Pancreas (tissue), 10 donors: ENCODE results near the gene ALCAM. TPM values are rescaled to one million over a fixed set of nuclear protein-coding genes. Genes with fewer than 3 reads are reported as not detected.

ENCODE experiments used
- ATAC-seq, 4 donors: fragments of 200-7000 bp; cut with Tn5 transposase; one replicate each; pipeline versions ENCODE4 v1.8.0 to v1.9.1; 2020; ENCODE audit warnings: mild to moderate bottlenecking in 4 of 4, moderate library complexity in 4 of 4
- DNase-seq, 6 donors: peaks; one replicate each; pipeline ENCODE4 v3.0.0-alpha.2; 2020
- FAIRE-seq: peaks from 2 replicates; lab custom pipeline; 2012; peaks lifted over from hg19 to GRCh38; lab: Jason Lieb, UNC
- H3K27ac ChIP-seq, 4 donors: fragments of 200-600 bp; sonication (generic); 1 replicate in 3 of 4; 2 replicates in 1 of 4; pipeline versions ENCODE4 v1.5.0 to v1.8.0; 2020
- H3K27me3 ChIP-seq, 4 donors: fragments of 200-600 bp; one replicate each; pipeline ENCODE4 v1.8.0; 2021
- H3K36me3 ChIP-seq, 3 donors: fragments of 200-600 bp; sonication (generic) in 1 of 3; one replicate each; pipeline versions ENCODE4 v1.5.0 to v1.8.0; 2020 to 2021
- H3K4me1 ChIP-seq, 3 donors: fragments of 200-600 bp; one replicate each; pipeline ENCODE4 v1.8.0; 2021
- H3K4me3 ChIP-seq, 4 donors: fragments of 200-600 bp; sonication (generic) in 2 of 4; one replicate each; pipeline versions ENCODE4 v1.5.0 to v1.8.0; 2020 to 2021
- H3K9me3 ChIP-seq, 4 donors: fragments of 200-600 bp; one replicate each; pipeline ENCODE4 v1.8.0; 2021
- WGBS, 2 donors: extraction: QIAGEN DNeasy Blood & Tissue Kit; methylation state at CpG; one replicate each; pipeline ENCODE4 v1.1.7; 2013; 5-methylcytosine and 5-hydroxymethylcytosine counted together
- intact Hi-C, 3 donors: fragments of 100-400 bp; cut with DNase I; formaldehyde crosslinking; loops; one replicate each; pipeline versions ENCODE4 v1.11.1 to v1.14.2; 2022
- polyA plus RNA-seq, 2 donors: library from polyadenylated mRNA; stranded (reverse); fragments of 200-250 nt; gene quantifications; one replicate each; pipeline ENCODE4 v1.2.3, GENCODE V29; 2013
- total RNA-seq, 6 donors: library from RNA; stranded (reverse); fragmentation: NEBNext Ultra II Directional in 4 of 6; extraction: Animal tissue kit (Norgen Biotek cat#: 25700) in 4 of 6; gene quantifications; one replicate each; pipeline versions ENCODE4 v1.2.1 to v1.2.4, GENCODE V29; 2021 to 2023
- TF ChIP-seq, protein P1 (sequence below), 4 donors: fragments of 200-600 bp; sonication (generic) in 3 of 4; IDR thresholded peaks; one replicate each; pipeline versions ENCODE4 v1.5.0 to v1.8.0; 2021; ENCODE audit warnings: antibody characterized with exemption in 4 of 4
- donor health status: healthy with polysubstance abuse.
- donor health status: DM: no; HTN: no; CAD: no; lungs with moderate emphysema.
- donor health status: DM: no; HTN: no; CAD: no.
- donor health status: control.
- donor health status: control.
- donor health status: Bipolar disorder and iron deficiency.
- donor health status: DM: yes; HTN: yes; CAD: no.
- donor health status: DM: no; HTN: no; CAD: no.
- donor health status: DM: no; HTN: no; CAD: no.
- donor health status: DM: yes; HTN: yes; CAD: no.

The ALCAM gene
- total and polyA plus RNA-seq, 8 donors: 14.4 to 42.1 (median 27.6) TPM

DNA sequence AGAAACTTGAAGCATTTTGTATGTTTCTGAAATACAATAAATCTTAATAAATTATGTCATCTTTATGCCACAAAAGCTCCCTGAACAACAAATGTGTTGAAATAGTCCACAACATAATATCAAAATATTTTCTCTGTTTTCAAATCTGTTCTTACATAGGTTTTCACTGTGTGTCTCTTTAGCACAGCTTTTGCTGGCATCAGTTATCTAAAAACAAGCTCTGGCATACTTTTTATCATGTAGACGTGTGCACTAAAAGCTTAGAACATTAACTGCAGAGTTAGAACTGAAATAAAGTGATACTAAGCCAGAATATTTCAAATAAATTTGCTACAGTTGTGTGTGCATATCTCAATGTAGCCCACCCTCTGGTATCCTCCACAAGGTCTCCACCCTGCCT is 41.8 kb upstream of the ALCAM start:
- WGBS, 2 donors: 46 to 51% methylated on average over 1 of the region's 1 CpG
- Histone ChIP-seq H3K9me3 (no peaks in the 10 kb centered on the region), H3K4me3 (no peak overlapping the region), H3K27me3 (no peaks in the 10 kb centered on the region), H3K4me1 (no peaks in the 10 kb centered on the region), H3K36me3 (no peaks in the 10 kb centered on the region), H3K27ac (no peak overlapping the region)
- intact Hi-C loops: no loop called here
- FAIRE-seq (no peak), ATAC-seq (no peak), DNase-seq (no peak)
- TF ChIP-seq, protein P1, sequence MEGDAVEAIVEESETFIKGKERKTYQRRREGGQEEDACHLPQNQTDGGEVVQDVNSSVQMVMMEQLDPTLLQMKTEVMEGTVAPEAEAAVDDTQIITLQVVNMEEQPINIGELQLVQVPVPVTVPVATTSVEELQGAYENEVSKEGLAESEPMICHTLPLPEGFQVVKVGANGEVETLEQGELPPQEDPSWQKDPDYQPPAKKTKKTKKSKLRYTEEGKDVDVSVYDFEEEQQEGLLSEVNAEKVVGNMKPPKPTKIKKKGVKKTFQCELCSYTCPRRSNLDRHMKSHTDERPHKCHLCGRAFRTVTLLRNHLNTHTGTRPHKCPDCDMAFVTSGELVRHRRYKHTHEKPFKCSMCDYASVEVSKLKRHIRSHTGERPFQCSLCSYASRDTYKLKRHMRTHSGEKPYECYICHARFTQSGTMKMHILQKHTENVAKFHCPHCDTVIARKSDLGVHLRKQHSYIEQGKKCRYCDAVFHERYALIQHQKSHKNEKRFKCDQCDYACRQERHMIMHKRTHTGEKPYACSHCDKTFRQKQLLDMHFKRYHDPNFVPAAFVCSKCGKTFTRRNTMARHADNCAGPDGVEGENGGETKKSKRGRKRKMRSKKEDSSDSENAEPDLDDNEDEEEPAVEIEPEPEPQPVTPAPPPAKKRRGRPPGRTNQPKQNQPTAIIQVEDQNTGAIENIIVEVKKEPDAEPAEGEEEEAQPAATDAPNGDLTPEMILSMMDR (IDR thresholded peaks at IDR 0.05): no peak

DNA sequence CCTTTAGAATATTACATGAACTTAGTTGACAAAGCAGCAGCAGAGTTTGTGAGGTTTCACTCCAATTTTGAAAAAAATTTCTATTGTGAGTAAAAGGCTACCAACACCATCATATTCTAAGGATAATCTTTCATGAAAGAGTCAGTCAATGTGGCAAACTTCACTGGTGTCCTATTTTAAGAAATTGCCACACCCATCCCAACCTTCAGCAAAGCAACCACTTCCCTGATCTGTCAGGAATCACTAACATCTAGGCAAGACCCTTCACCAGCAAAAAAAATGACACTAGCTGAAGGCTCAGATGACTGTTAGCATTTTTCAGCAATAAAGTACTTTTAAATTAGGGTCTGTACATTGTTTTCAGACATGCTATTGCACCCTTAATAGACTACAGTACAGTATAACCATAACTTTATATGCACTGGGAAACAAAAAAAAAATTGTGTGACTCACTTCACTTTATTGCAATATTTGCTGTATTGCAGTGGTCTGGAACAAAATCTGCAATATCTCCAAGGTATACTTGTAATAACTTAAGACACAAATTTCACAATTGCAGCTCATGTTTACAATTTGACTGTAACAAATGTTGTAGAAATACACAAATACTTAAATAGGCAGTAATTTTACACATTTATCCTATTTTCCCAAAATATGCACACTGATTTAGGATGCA is 38.9 kb upstream of the ALCAM start:
- FAIRE-seq: no peak
- Histone ChIP-seq H3K27me3 (no peaks in the 10 kb centered on the region), H3K36me3 (no peaks in the 10 kb centered on the region), H3K4me3 (no peak overlapping the region), H3K4me1 (no peaks in the 10 kb centered on the region), H3K9me3 (no peaks in the 10 kb centered on the region), H3K27ac (no peak overlapping the region)
- no peak for ATAC-seq
- DNase-seq: no peak
- intact Hi-C loops: no loop called here
- TF ChIP-seq, protein P1 (IDR thresholded peaks at IDR 0.05): no peak

DNA sequence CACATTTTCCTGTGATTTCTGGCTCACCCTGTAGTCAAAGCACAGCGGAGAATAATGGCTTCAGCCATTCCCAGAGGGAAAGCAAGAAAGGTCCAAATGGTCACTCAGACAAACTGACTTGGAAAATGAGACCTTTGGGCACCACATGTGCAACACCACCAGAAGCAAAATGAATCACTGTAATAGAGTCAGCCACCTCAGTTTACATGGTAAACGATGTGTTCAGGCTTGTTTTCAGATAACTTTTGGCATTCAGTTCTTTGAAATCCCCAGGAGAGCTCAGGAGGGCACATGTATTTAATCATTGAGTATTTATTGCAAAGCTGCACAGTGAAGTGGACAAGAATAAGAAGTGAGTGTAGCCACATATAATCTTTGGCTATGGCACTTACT is 38.4 kb upstream of the ALCAM start:
- no peak for ATAC-seq
- DNase-seq: no peak
- intact Hi-C loops: no loop called here
- Histone ChIP-seq H3K4me1 (no peaks in the 10 kb centered on the region), H3K27ac (no peak overlapping the region), H3K27me3 (no peaks in the 10 kb centered on the region), H3K36me3 (no peaks in the 10 kb centered on the region), H3K4me3 (no peak overlapping the region), H3K9me3 (no peaks in the 10 kb centered on the region)
- no peak for FAIRE-seq
- 66 to 69% methylated on average over 2 of the region's 2 CpGs for WGBS, 2 donors
- TF ChIP-seq, protein P1 (IDR thresholded peaks at IDR 0.05): no peak

DNA sequence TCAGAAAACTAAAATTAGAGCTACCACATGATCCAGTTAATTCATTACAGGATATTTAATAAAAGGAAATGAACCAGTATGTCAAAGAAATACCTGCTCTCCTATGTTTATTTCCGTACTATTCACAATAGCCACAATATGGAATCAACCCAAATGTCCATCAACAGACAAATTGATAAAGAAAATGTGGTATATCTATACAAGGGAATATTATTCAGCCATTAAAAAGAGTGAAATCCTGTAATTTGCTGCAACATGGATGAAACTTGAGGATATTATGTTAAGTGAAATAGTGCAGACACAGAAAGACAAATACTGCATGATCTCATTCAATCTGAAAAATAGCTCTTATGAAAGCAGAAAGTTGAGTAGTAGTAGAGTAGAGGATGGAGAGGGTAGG is 33.7 kb upstream of the ALCAM start:
- H3K27ac ChIP-seq: no peak overlapping the region
- no peaks in the 10 kb centered on the region for H3K4me1 ChIP-seq
- ATAC-seq: no peak
- H3K4me3 ChIP-seq: no peak overlapping the region
- no peaks in the 10 kb centered on the region for H3K36me3 ChIP-seq
- no peak for DNase-seq
- TF ChIP-seq, protein P1 (IDR thresholded peaks at IDR 0.05): no peak
- no peaks in the 10 kb centered on the region for H3K9me3 ChIP-seq
- WGBS, 2 donors: 67 to 86% methylated on average over 1 of the region's 1 CpG
- H3K27me3 ChIP-seq: no peaks in the 10 kb centered on the region
- no peak for FAIRE-seq
- intact Hi-C loops: no loop called here

DNA sequence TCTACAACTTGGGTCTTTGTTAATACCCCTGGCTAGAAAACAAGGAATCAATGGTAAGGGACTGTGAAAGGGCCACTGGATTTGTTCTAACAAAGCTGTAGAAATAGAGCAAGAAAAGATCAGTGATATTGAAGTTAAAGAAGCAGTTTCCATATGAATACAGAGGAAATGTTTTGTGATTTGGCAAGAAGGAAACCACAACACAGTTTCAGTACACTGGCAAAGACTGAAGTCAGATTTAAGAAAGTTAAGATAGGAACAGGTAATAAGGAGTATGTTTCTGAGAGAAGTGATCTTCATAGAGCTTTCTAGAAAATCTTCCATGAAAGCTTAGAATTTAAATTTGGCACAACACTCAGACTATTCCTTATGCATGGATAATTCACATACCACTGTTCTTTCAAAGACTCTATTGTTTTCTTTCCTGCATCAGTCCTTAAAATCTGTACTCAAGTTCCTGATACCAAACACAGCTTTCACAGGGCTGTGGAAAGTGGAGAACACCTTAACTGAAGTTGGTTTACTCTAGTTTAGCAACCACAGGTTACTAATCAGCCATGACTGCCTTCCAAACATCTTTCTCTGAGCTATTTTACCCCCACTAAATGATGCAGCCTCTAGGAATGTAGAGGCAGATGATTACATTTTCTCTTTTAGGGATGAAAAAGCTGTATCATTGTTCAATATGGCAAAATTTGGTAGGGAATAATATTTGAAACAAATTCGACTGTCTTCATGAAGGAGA is 32.4 kb upstream of the ALCAM start:
- H3K27ac ChIP-seq: no peak overlapping the region
- FAIRE-seq (no peak), ATAC-seq (no peak), DNase-seq (no peak)
- no peaks in the 10 kb centered on the region for H3K9me3 ChIP-seq
- WGBS, 2 donors: 49 to 52% methylated on average over 1 of the region's 1 CpG
- TF ChIP-seq, protein P1 (IDR thresholded peaks at IDR 0.05): no peak
- intact Hi-C loops: no loop called here
- no peak overlapping the region for H3K4me3 ChIP-seq
- H3K36me3 ChIP-seq: no peaks in the 10 kb centered on the region
- no peaks in the 10 kb centered on the region for H3K27me3 ChIP-seq
- H3K4me1 ChIP-seq: peaks cover 0 to under 1% (median 0%) of the 10 kb centered on the region in 3 donors
